WERI-Rb-1 (cell line): ENCODE data around the gene UBE2QL1.

Experiments used
- DNase-seq: peaks from one replicate; pipeline ENCODE4 v3.0.0-alpha.2; 2020
- H3K27ac ChIP-seq: fragments of 250-450 bp; sonication (Bioruptor Pico); 2 replicates; pipeline ENCODE4 v1.5.1; 2020; ENCODE audit warnings: mild to moderate bottlenecking, moderate library complexity
- H3K27me3 ChIP-seq: fragments of 250-450 bp; sonication (Bioruptor Pico); 2 replicates; pipeline ENCODE4 v1.5.1; 2021; ENCODE audit warnings: mild to moderate bottlenecking, low read depth, moderate library complexity; ENCODE audit not compliant: insufficient read depth, severe bottlenecking
- H3K36me3 ChIP-seq: fragments of 250-450 bp; sonication (Bioruptor Pico); 2 replicates; pipeline ENCODE4 v1.5.1; 2020; ENCODE audit warnings: mild to moderate bottlenecking, moderate library complexity
- H3K4me3 ChIP-seq: 2 replicates; pipeline ENCODE4 v1.5.1; 2011; ENCODE audit warnings: low read depth, mild to moderate bottlenecking, control low read depth, low read length
- H3K9me3 ChIP-seq: fragments of 250-450 bp; sonication (Bioruptor Pico); 2 replicates; pipeline ENCODE4 v1.5.1; 2021; ENCODE audit warnings: mild to moderate bottlenecking, moderate library complexity; ENCODE audit not compliant: severe bottlenecking
- CTCF ChIP-seq: IDR thresholded peaks from 2 replicates; pipeline ENCODE4 v1.5.1; 2011; ENCODE audit warnings: low read depth, mild to moderate bottlenecking, control low read depth, inconsistent platforms, low read length

Gene UBE2QL1

DNA sequence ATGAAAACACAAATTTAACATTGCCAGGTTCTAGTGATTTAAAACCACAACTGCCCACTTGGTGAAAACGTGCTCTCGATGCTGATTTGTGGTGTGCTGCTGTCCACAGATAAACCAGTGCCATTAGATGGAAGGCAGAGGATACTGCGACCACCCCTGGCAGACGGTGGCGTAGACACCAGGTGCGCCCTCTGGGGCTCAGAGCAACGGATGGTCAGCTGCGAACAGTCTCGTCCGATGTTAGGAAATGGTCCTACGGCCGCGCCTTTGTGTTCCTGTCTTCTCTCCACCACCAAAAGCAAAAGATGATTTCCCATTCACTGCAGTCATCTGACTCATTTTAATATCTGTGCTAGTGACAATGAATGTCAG is 43.2 kb downstream of the UBE2QL1 start:
- no peaks in the 10 kb centered on the region for H3K27me3 ChIP-seq
- no peaks in the 10 kb centered on the region for H3K36me3 ChIP-seq
- no peak for TF ChIP-seq CTCF
- no peaks in the 10 kb centered on the region for H3K9me3 ChIP-seq
- no peak overlapping the region for H3K27ac ChIP-seq
- no peak for DNase-seq
- H3K4me3 ChIP-seq, result no peak overlapping the region

- DNase-seq, result no peak
- TF ChIP-seq CTCF, result no peak
- Histone ChIP-seq H3K36me3 (no peaks in the 10 kb centered on the region), H3K27me3 (no peaks in the 10 kb centered on the region), H3K9me3 (no peaks in the 10 kb centered on the region), H3K4me3 (no peak overlapping the region), H3K27ac (no peak overlapping the region)
These were observed 44.3 kb downstream of the UBE2QL1 start for GRCh38 chr5:6492934-6493333.

GRCh38 chr5:6493681-6494454 is 45.2 kb downstream of the UBE2QL1 start:
- no peak overlapping the region for H3K4me3 ChIP-seq
- H3K36me3 ChIP-seq, result no peaks in the 10 kb centered on the region
- no peak for TF ChIP-seq CTCF
- no peak for DNase-seq
- H3K9me3 ChIP-seq, result no peaks in the 10 kb centered on the region
- H3K27me3 ChIP-seq, result no peaks in the 10 kb centered on the region
- H3K27ac ChIP-seq, result no peak overlapping the region

DNA sequence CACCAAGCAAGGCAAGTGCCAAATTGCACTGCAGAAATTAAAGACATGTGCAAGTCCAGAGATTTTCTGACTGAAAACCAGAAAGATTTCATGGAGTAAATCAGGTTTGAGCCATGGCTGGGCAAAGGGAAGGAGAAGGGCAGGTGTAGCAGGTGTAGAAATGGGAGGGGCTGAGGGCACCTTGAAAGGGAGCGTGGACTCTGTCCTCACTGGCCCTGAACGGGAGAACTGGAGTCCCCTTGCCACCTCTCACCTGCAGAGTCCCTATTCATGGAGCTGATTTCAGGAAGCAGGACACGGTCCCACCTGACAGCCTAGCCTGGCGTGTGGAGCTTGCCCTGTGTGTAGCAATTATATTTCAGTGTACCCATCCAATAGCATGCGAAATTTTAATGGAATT is 46.3 kb downstream of the UBE2QL1 start:
- no peak overlapping the region for H3K4me3 ChIP-seq
- no peaks in the 10 kb centered on the region for H3K27me3 ChIP-seq
- no peak for TF ChIP-seq CTCF
- DNase-seq, result no peak
- no peaks in the 10 kb centered on the region for H3K36me3 ChIP-seq
- H3K9me3 ChIP-seq, result no peaks in the 10 kb centered on the region
- no peak overlapping the region for H3K27ac ChIP-seq

- H3K27me3 ChIP-seq, result no peaks in the 10 kb centered on the region
- no peaks in the 10 kb centered on the region for H3K36me3 ChIP-seq
- H3K4me3 ChIP-seq, result no peak overlapping the region
- DNase-seq, result no peak
- H3K27ac ChIP-seq, result no peak overlapping the region
- no peaks in the 10 kb centered on the region for H3K9me3 ChIP-seq
- no peak for TF ChIP-seq CTCF
These were observed 47.0 kb downstream of the UBE2QL1 start for GRCh38 chr5:6495433-6496206.

DNA sequence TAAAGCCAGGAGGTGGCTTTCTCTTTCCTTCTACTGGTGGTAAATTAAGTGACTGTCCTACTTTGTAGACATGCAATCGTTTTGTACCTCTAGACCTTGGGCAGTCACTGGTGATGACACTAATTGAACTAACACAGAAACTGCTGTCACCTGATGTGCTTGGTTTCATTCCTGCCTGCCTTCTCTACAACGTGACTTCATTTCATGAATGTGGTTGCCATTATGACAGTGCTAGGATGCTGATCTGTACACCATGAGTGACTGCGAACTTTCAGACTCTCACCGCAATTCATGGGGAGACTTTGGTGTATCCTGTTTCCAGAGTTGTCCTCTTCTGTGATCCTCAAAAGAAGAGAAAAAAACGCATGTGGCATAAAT is 47.5 kb downstream of the UBE2QL1 start:
- DNase-seq, result no peak
- no peak for TF ChIP-seq CTCF
- Histone ChIP-seq H3K36me3 (no peaks in the 10 kb centered on the region), H3K27me3 (no peaks in the 10 kb centered on the region), H3K4me3 (no peak overlapping the region), H3K27ac (no peak overlapping the region), H3K9me3 (no peaks in the 10 kb centered on the region)
